SK-N-SH (cell line): ENCODE results near the gene FAM149B1.

Experiments
- CHD2 ChIP-seq: fragments of 150-350 bp; IDR thresholded peaks from 2 replicates; pipeline ENCODE4 v1.6.1; 2018; ENCODE audit warnings: low read length; ENCODE audit not compliant: partially characterized antibody
- FOXM1 ChIP-seq: IDR thresholded peaks from 2 replicates; pipeline ENCODE4 v1.4.0; 2012; ENCODE audit warnings: low read depth, mild to moderate bottlenecking
- GABPA ChIP-seq: IDR thresholded peaks from 2 replicates; pipeline ENCODE4 v1.4.0; 2012; ENCODE audit warnings: low read depth, mild to moderate bottlenecking
- MXI1 ChIP-seq: IDR thresholded peaks from 2 replicates; pipeline ENCODE4 v1.6.1; 2012; ENCODE audit warnings: mild to moderate bottlenecking, low read depth, low read length, improper control_type of control experiment
- POLR2AphosphoS5 ChIP-seq: IDR thresholded peaks from 2 replicates; pipeline ENCODE4 v1.6.1; 2012; ENCODE audit warnings: low read depth, low read length
- REST ChIP-seq: IDR thresholded peaks from 2 replicates; pipeline ENCODE4 v1.6.1; 2012; ENCODE audit warnings: mild to moderate bottlenecking, low read depth, low read length, moderate library complexity
- TCF12 ChIP-seq: IDR thresholded peaks from 2 replicates; pipeline ENCODE4 v1.4.0; 2012
- YY1 ChIP-seq: IDR thresholded peaks from 2 replicates; pipeline ENCODE4 v1.4.0; 2012; ENCODE audit warnings: low read depth, mild to moderate bottlenecking
- TF ChIP-seq, protein P1 (sequence below): fragments of 200-600 bp; sonication (generic); IDR thresholded peaks from 2 replicates; pipeline ENCODE4 v1.6.1; 2017; ENCODE audit warnings: antibody characterized with exemption, mild to moderate bottlenecking, moderate library complexity

- TF ChIP-seq TCF12 (no peak), CHD2 (no peak), REST (no peak), POLR2AphosphoS5 (no peak), FOXM1 (no peak), MXI1 (no peak), GABPA (no peak), YY1 (no peak)
- TF ChIP-seq, protein P1, sequence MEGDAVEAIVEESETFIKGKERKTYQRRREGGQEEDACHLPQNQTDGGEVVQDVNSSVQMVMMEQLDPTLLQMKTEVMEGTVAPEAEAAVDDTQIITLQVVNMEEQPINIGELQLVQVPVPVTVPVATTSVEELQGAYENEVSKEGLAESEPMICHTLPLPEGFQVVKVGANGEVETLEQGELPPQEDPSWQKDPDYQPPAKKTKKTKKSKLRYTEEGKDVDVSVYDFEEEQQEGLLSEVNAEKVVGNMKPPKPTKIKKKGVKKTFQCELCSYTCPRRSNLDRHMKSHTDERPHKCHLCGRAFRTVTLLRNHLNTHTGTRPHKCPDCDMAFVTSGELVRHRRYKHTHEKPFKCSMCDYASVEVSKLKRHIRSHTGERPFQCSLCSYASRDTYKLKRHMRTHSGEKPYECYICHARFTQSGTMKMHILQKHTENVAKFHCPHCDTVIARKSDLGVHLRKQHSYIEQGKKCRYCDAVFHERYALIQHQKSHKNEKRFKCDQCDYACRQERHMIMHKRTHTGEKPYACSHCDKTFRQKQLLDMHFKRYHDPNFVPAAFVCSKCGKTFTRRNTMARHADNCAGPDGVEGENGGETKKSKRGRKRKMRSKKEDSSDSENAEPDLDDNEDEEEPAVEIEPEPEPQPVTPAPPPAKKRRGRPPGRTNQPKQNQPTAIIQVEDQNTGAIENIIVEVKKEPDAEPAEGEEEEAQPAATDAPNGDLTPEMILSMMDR, result no peak
Observed at GRCh38 chr10:73206385-73206784, 38.5 kb downstream of the FAM149B1 start.
